GM12891 (cell line): ENCODE results near the gene ARID1B.

Experiments
- DNase-seq: peaks from one replicate; pipeline ENCODE4 v3.0.0; 2011; ENCODE audit warnings: low spot score; ENCODE audit not compliant: insufficient read length
- FAIRE-seq: peaks from 2 replicates; lab custom pipeline; 2011; peaks lifted over from hg19 to GRCh38; lab: Jason Lieb, UNC
- PAX5 ChIP-seq: IDR thresholded peaks from 2 replicates; pipeline ENCODE4 v1.6.1; 2011; ENCODE audit warnings: low read length, moderate library complexity, mild to moderate bottlenecking; ENCODE audit not compliant: insufficient read depth, severe bottlenecking
- POLR2A ChIP-seq: IDR thresholded peaks from 2 replicates; pipeline ENCODE4 v1.6.1; 2011; ENCODE audit warnings: low read depth, low read length, control low read depth
- POLR2AphosphoS5 ChIP-seq: IDR thresholded peaks from 2 replicates; pipeline ENCODE4 v1.6.1; 2011; ENCODE audit warnings: low read depth, low read length, control low read depth
- POU2F2 ChIP-seq: IDR thresholded peaks from 2 replicates; pipeline ENCODE4 v1.6.1; 2011; ENCODE audit warnings: low read depth, mild to moderate bottlenecking, control low read depth, low read length, moderate library complexity
- SPI1 ChIP-seq: IDR thresholded peaks from 2 replicates; pipeline ENCODE4 v1.6.1; 2011; ENCODE audit warnings: low read depth, low read length, control low read depth
- TAF1 ChIP-seq: IDR thresholded peaks from 2 replicates; pipeline ENCODE4 v1.6.1; 2011; ENCODE audit warnings: low read depth, low read length, control low read depth

The ARID1B gene

DNA sequence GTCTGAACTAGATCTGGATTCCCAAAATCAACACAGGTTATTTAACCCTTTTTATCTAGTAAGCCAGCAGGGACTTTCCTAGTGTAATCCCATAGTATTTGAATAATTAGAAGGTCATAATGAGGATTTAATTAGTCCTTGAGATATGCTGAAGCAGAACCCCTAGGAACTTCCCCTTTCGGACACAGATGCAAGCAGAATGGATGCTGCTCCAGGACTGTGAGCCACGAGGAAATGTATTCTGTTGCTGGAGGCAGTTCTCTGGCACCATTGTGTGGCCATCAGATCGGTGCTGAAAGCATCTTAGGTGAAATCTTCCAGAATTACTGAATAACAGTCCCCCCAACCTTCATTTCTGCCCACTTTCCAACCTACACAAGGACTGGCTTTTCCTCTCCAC lies 339.2 kb downstream of the ARID1B start:
- DNase-seq (no peak), FAIRE-seq (no peak)
- TF ChIP-seq POLR2A, result no peak
- no peak for TF ChIP-seq POLR2AphosphoS5
- no peak for TF ChIP-seq SPI1
- no peak for TF ChIP-seq TAF1
- TF ChIP-seq POU2F2, result no peak
- TF ChIP-seq PAX5, result no peak

DNA sequence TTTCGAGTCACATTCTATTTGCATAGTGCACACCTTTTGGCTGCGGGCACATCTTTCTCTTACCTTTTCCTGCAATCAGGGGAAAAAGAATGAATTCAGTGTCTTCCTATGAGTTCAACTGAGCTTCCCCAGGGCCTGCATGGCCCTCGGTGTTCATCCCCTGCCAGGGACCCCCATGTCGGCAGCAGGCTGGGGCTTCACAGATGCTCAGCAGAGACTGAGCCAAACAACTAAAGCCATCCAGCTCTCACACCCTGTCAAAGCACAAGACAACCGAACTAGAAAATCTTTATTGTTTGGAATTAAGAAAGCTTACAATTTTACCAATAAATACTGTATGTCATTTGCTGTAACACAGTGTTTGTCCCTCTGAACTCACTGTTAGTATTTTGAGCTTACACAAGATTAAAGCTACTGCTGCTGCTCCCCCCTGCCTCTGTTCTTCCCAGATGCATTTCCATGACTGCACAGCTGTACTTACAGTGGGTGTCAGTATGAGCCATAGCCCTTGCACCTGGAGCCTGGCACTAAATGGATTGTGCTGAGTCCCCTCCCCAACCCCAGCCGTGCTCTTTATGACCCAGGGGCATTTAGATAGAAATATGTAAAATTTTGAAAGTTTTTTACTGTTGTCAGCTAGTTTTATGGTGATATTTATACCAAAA lies 340.4 kb downstream of the ARID1B start:
- TF ChIP-seq PAX5 (no peak), SPI1 (no peak), TAF1 (no peak), POLR2A (no peak), POU2F2 (no peak)
- no peak for FAIRE-seq
- no peak for DNase-seq

DNA sequence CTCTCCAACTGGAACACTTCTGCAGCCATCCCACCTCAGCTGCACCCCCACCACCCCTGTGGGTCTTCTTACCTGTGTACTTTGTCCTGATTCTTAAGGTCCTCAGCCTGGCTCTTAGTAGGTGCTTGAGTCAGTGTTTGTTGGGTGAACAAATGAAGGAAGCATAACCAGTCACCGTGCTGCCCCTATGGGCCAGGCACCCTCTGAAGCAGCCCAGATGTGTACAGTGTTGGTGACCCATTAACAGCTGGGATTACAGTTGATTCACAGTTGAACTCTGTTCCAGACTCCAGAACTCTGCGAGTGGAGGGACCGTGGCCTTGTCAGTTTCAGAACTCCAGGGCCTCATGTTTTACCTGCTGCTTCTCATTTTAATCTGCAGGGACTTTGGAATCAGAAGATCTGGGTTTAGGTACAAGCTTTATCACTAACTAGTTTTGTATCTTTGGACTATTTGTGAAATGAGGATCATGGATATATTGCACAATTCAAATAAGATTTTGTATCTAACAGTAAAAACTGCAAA lies 342.4 kb downstream of the ARID1B start:
- no peak for DNase-seq
- no peak for TF ChIP-seq SPI1
- TF ChIP-seq POU2F2, result no peak
- TF ChIP-seq PAX5, result no peak
- no peak for TF ChIP-seq POLR2AphosphoS5
- TF ChIP-seq TAF1, result no peak
- no peak for TF ChIP-seq POLR2A
- FAIRE-seq, result no peak

DNA sequence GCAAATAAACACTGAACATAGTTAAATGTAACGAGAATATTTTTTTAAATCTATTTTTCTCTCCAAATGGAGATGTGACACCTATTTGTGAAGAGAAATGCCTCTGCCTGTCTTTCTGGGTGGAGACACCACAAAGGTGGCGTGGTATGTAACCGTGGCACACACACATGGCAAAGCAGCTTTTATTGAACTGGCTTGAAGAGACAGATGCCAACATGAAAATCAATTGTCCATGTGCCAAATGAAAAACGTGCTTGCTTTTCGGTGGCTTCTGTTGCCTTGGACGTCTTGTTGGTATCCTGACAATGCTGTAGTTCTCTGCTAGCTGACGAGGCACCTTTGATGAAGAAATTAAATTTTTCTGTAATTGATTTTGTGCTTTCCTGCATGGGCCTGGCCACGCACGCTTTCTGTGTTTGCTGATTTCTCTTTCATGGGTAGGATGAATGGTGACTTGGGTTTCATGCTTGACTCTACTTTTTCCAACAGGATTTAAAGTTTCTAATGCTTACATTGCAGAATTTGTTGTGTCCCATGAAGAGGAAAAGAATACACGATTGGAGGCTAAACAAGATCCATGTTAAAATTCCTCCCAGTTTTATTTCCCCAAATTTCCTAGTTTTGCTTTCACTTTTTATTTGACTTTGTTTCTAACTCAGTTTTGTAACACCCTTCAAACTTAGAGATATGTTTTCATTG lies 343.5 kb downstream of the ARID1B start:
- DNase-seq (no peak), FAIRE-seq (no peak)
- TF ChIP-seq SPI1 (no peak), POLR2A (no peak), TAF1 (no peak)

DNA sequence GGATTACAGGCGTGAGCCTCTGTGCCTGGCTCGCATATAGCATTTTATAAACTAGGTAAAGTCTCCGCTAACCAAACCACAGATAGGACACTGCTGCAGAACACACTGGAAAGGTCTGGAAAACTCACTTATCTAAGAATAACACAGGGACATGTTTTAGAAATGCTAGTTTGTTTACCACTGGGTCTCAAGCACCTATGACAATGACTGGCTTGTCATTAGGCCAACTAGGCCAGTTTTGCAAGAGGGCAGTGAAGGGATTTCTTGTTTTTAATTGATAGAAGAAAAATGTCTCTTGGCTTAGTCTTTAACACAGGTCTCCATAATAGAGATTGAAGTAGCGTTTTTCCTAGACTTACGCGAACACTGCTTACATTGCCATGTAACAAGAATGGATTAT lies 344.7 kb downstream of the ARID1B start:
- TF ChIP-seq POLR2AphosphoS5, result no peak
- no peak for TF ChIP-seq POU2F2
- no peak for TF ChIP-seq PAX5
- TF ChIP-seq TAF1, result no peak
- no peak for TF ChIP-seq POLR2A
- TF ChIP-seq SPI1, result no peak
- no peak for FAIRE-seq

DNA sequence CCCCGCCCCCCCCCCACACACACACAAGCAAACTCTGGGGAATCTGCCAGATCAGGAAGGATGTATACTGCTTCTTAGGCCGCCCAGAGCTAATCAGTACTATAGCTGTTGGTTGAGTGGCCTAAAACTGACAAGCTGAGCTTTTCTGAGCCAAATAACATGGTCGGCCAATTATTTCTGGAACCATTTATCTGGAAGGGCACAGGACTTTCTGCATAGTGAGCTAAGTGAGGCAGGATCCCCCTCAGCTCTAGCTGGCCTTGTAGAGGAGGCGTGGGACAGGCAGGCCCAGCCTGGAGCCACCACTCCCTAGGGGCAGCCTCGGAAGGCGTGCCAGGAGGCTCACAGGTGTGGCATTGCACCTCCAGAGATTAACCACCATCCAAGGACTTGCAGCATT lies 346.1 kb downstream of the ARID1B start:
- FAIRE-seq (no peak), DNase-seq (no peak)
- TF ChIP-seq SPI1 (no peak), TAF1 (no peak), POU2F2 (no peak), POLR2AphosphoS5 (no peak), POLR2A (no peak), PAX5 (no peak)

More for the DNA sequence above, 344.7 kb downstream of the ARID1B start:
- no peak for DNase-seq

DNA sequence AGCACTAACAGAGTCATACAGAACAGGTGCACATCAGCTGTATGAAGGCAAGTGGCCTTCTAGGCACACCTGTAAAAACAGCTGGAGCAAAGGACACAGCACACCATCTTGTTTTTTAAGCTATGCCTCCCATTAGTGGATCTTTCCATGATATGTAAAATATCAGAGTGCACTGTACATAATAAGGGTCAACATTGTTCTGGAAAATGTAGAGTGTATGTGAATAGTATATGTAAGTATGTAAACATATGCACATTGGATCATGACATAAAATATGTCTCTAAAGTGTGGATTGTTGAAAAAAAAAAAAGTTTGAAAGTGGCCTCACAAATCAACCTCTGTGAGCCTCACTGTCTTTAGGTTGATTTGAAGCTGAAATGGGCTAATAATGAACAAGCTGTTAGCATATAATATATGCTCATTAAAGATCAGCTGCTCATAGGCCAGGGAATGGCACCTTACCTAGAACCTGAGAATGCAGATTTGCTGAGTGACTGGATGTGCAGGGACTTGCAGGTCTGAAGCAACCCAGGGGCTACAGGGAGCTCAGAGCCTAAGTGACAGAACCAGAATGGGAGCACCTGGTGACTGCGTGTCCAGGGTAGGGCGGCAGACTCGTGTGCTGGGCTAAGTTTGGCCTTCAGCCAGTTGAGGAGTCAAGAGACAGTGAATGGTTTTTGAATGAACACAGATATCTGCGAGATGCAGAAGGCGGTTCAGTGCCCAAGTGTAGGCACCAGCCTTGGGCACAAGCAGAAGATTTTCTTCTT lies 347.5 kb downstream of the ARID1B start:
- no peak for FAIRE-seq
- DNase-seq, result no peak
- no peak for TF ChIP-seq TAF1
- TF ChIP-seq POLR2AphosphoS5, result no peak
- TF ChIP-seq POLR2A, result no peak

DNA sequence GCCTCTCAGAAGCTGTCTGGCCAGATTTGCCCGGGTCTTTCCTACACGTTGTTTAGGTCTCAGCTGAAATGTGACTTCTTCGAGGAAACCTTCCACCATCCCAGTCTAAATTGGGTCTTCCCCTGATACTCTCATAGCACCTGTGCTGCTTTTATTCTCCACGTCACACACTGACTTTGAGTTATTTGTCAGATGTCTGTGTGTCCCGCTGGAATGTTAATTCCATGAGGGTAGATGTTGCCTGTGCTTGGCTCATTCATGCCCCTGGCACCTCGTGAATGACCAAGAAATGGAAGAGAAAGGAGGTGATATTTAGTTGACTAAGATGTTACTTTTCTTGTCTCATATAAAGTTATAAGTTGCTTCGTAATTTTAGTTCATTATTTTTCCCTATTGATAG lies 348.4 kb downstream of the ARID1B start:
- no peak for TF ChIP-seq POLR2AphosphoS5
- no peak for TF ChIP-seq POU2F2
- no peak for TF ChIP-seq POLR2A
- TF ChIP-seq PAX5, result no peak
- TF ChIP-seq TAF1, result no peak
- TF ChIP-seq SPI1, result no peak
- no peak for DNase-seq
- no peak for FAIRE-seq

DNA sequence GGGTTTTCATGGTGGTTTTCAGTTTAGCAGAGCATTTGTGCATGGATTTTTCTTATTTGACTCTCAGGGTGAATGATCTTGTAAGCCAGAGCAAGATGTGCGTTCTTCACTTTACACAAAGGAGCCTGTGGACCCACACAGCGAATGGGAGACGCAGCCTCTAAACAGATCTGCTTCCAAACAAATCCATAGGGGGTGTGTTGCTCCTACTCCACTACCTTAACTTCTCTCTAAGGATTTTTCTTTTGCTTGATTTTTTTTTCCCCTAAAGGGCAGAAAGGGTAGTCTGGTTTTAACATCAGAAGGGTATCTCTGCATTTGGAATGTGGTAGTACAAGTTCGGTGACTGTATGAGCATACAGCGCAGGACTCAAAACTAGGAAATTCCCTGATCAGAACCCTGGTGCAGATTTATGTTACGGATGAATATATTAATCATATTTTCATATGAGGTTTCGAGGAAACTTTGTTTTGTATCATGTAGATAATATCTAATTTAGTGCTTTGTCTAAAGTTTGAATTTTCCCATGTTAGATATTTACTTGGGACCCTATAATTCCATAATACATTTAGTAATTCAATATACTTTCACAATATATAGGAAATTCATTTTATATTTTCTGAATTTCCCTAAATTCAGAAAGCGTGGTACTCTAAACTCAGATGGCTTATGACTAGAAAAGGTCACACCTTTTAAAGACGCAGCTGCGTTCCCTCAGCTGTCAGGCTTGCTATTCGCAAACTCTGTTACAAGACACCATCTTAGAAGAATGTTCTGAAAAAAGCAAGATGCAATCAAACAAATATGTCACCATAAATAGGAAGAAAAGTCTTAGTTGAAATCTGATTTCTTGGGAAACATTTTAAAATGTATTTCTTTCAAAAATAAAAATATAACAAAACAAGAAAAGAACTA lies 349.3 kb downstream of the ARID1B start:
- TF ChIP-seq POU2F2 (no peak), TAF1 (no peak), PAX5 (no peak), SPI1 (no peak), POLR2AphosphoS5 (no peak), POLR2A (no peak)
- no peak for FAIRE-seq

More for the DNA sequence above, 349.3 kb downstream of the ARID1B start:
- no peak for DNase-seq
